ENCODE measurements around the gene HSPH1.

GRCh38 chr13:31131470-31131961, 30.2 kb downstream of the HSPH1 start:
- TF ChIP-seq, protein P1, sequence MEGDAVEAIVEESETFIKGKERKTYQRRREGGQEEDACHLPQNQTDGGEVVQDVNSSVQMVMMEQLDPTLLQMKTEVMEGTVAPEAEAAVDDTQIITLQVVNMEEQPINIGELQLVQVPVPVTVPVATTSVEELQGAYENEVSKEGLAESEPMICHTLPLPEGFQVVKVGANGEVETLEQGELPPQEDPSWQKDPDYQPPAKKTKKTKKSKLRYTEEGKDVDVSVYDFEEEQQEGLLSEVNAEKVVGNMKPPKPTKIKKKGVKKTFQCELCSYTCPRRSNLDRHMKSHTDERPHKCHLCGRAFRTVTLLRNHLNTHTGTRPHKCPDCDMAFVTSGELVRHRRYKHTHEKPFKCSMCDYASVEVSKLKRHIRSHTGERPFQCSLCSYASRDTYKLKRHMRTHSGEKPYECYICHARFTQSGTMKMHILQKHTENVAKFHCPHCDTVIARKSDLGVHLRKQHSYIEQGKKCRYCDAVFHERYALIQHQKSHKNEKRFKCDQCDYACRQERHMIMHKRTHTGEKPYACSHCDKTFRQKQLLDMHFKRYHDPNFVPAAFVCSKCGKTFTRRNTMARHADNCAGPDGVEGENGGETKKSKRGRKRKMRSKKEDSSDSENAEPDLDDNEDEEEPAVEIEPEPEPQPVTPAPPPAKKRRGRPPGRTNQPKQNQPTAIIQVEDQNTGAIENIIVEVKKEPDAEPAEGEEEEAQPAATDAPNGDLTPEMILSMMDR (conservative IDR thresholded peaks at IDR 0.05) = no peak
- TF ChIP-seq EZH2 (IDR thresholded peaks at IDR 0.05; ENCODE audit: low read depth) = no peak

All from PC-9 (cell line).